Activated CD8-positive, alpha-beta memory T cell treated with anti-CD3 and anti-CD28 coated beads, Interleukin-2, amount 50 U/mL, for 48 hours (primary cell): ENCODE measurements around the gene FAM180A.

Experiments
- DNase-seq: peaks from one replicate; pipeline ENCODE4 v3.0.0-alpha.2; 2020

FAM180A gene

DNA sequence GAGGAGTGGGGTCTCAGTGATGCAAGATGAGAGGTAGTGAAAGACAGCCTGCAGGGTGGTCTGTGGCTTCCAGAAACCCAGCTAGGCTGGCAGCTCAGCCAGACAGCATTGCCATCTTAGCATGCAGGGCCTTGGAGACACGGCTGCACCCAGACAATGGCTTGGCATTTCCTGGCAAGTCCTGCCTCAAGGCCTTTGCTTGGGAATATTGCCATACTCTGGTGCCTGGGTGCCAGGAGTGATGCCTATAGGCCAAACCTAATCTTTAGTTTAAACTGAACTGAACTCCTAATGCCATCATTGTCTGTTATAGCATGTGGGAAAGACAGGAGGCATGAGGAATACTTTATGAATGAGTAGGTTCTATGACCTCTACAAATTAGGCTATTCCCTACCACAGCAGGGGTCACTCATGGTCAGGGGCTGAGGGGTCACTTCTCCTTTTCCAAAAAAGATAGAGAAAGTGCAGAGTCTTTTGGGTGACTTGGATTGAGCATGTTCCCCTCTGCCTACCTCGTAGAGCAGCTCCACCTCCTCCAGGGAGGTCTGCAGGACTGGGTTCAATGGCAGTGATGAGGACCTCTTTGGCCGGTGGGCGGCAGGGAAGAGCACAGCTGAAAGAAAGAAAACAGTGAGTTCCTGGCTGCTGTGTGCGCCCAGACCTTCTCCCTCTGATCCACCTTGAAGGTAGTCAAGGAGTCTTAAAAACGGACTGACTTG is 11.9 kb downstream of the FAM180A start:
- no peak for DNase-seq

DNA sequence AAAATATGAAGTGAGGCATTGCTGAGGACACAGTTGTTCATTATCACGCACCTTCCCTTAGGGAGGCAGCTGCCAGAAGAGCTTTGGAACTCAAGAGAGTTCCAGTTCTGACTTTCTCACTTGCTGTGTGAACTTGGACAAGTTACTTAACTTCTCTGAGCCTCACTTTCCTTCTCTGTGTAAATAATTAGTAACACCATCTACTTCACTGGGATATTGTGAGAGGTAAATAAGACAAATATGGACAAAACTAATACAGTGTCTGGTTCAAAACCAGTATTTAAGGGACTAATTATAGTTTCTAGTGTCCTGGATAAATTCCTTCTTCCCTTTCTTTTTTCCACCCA is 14.3 kb downstream of the FAM180A start:
- no peak for DNase-seq

DNA sequence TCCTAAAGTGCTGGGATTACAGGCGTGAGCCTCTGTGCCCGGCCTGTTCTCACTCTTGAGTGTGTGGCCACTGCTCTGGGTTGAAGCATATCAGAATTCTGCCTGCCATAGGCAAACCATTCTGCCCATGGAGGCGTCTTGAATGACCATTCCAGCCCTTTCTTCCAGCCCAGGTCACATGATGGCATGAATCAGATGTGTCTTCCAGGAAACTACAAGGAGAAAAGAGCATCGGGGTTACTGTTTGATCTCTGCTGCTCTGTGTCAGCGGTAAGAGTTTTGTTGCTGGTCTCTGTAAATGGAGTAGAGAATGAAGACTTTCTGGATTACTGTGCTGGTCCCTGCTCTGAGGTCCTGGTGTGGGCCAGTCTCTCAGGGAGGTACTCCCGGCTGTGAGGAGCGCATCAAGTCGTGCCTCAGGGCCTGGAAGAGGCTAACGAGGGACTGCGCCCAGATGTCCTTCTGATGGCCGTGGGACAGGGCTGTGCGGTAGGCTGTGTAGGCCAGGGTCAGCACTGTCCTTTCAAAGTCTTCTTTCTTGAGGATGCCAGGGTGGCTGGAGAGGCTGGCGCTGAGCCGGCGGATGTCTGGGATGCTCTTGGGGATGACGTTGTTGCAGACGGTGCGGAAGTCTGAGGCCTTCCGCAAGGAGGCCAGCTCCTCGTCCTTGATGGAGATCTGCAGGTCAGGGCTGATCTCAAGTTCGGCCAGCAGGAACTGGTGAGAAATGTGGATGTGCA is 14.8 kb downstream of the FAM180A start:
- DNase-seq = no peak

DNA sequence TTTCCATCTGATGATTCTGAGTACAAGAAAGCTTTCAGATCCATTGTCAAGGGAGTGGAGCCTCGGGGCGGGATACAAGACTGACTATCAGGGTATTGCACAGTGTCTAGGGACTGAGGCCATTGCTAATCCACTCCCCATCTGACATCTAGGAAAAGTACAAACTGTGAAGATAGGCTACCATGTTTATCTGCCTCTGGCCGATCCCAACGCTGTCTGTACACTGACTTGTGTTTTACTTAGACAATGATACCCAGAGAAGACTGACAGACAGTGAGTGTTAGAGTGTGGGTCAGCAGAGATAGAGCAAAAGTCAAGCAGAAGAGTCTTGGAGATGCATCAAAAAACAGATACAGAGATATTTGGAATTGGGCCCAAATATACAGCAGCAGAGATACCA is 17.5 kb downstream of the FAM180A start:
- DNase-seq = no peak

DNA sequence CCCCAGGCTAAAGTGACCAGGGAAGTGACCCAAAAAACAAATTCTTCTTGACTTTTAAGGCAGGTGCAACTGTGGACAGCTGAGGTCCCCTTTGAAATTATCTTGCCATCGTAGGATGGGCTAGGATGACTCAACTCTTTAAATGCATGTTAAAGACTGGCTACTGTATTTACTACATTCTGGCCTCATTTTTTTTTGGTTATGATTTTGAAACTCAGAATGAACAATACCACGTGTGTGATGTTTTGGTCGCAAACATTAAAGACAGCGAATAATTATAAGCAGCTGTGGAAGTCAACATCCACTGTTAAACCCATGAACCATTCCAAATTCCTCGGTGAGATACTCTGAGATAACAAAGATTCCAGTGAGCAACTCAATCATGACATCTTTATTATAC is 19.4 kb downstream of the FAM180A start:
- DNase-seq = no peak

DNA sequence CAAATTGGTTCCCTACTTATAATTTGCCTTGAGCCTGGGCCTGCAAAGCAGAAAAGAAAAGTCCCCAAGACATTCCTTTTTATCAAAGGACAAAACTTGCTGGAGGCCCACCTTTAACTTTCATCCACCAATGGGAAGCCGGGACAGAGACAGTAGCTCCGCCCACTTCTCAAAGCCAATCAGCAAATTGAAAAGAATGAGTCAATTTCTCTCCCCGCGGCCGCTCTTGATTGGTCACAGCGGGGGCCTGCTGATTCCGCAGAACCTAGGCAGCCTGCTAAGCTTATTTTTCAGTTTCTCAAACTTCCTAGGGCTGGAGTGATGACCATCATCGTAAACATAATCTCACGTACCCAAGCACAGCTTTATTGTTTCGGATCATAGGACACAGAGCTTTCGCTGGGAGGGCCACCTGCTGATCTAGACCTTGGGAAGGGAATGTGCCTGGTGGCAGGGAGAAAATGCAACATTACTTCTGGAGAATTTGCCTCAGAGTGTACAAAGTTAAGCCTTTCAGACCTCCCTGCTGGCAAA is 20.4 kb downstream of the FAM180A start, which contains the start of gene SLC13A4:
TSS of gene SLC13A4 (minus strand) at position 51 of the 534 bp plus-strand sequence. CDS start 690 bp downstream, outside the sequence.
- DNase-seq = no peak

DNA sequence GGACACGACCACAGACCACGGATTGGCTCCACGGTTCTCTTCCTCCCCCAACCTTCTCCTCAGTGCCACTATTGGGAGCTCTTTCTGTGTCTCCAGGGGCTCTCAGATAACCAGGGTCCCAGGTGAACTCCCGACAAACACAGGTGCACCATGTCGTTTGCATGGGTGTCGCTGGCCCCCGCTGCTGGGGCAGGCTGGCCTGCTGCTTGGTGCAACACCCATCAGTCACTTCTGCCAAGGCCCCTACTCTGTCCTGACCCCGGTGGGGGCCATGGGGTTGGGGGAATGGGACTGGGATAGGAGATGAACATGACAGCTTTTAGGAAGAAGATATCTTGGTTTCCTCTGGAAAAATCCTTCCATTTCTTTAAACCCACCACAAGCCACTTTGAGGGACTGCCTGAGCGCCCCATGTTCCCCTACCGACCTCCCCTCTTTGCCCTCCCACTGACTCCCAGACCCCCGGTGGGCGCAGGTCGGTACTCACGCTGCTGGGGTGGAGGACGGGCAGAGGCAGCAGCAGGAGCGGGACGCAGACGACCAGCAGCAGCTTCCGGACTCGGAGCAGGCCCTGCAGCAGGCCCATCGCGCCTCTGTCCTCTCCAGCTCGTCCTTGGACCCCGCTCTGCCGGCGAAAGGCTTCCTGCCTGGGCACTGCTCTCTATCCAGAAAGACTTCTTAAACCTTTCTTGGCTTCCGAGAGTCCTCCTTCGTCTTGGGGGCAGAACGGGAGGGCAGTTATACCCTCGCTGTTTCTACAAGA is 21.5 kb downstream of the FAM180A start:
- DNase-seq = no peak

DNA sequence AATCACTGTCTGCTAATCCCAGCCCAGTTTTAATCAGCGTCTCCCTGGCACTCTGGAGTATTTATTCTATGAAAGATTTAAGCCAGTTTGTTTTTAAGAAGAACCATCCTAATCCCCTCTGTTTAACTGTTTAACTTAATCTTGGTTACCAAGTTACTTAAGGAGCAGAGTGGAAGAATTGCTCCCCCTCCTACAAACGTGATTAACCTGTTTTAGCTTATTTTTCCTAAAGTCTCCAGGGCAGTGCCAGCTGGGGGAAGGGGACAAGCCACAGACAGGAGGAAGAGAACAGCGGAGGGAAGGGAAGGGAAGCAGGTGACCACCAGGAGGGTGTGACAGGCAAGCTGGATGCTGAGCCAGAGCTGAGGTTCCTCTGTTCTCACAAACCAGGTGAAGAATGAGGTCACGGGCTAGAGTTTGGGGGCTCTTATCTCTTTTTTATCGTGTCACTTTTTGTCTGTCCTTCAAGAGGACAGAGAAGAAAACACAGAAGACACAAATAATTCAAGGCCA is 22.3 kb downstream of the FAM180A start:
- DNase-seq = no peak

DNA sequence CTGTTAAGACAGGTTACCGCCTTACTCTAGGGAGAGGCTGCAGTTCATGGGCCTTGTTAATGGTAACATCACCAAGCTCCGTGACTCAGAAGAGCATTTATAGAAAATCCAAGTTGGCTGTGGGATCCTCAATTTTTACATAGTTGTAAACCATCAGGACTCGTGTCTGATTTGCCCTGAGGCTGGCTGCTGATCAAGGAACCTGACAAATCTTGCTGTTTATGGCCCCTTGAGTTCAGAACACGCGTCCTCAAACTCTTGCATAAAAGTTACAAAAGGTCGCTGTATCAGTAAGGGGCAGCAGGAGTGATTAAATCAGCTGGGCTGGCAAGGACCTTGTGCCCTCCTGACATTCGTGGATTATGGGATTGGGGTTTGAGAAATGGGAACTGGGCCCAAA is 25.2 kb downstream of the FAM180A start:
- no peak for DNase-seq

DNA sequence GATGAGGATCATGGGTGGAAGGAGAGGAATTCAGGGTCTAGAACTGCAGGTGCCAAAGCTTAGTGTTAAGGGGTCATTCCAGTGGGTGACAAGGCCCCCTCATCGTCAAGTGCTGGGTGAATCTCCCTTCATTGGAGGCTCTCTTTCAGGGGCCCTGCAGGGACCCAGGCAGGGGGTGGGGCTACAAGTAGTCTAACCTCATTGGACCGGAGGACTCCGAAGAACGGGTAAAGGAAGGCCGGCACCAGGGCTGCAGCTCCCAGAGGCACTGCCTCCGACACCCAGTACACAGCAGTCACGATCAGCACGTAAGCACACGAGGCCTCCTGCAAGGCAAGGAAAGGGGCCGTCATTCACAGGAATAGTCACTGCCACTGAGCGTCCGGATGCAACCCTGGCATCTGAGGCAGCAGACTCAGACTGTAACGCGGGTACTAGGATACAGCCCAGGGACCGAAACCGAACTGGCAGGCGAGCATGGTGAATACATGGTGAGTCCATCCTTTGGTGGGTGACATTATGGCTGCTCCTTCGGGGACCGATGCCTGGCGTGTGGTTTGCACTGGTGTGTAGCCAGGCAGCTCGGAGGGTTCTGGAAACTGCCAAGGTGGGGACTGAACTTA is 27.3 kb downstream of the FAM180A start:
- DNase-seq = no peak

DNA sequence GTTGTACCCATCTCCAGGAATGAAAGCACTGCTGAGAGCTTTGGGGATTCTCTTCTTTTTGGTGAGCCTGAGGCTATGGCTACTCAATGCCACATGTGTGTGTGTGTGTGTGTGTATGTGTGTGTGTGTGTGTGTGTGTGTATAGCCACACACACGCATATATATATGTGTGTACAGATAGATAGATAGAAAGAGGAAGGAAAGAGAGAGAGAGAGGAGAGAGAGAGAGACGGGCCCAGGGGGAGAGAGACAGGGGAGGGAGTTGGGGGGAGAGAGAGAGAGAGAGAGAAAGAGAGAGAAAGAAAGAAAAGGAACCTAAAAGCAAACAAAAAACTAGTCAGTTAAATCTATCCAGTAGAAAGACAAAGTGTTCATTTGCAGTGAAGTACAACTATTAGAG is 28.9 kb downstream of the FAM180A start:
- no peak for DNase-seq

DNA sequence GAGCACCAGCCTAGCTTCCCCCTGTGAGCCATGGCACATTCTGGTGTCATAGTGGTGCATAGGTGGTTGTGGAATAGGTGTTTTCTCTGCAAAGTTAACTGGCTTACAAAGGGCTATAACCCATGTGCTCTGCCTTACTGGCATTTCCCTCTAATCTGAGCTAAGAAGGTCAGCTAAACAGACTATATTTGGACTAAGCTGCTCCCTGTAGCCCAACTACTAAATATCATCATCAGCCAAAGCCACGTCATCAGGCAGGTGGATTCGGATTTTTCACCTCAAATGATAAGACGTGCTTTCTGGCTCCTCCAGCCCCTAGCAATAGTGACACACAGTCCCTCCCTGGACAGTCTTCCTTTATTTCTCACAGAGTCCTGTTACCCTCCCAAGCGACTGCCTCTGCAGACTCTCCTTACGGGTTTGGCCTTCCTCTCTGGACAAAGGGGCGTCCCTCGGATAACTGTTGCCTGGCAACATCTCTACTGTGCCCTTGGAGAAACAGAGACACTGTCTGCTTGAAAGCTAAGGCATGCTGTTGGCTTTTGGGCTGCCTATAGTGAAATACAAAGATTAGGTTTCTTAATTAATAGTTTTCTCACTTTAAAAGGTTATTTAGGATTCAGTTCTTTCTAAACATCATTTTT is 29.7 kb downstream of the FAM180A start:
- no peak for DNase-seq

DNA sequence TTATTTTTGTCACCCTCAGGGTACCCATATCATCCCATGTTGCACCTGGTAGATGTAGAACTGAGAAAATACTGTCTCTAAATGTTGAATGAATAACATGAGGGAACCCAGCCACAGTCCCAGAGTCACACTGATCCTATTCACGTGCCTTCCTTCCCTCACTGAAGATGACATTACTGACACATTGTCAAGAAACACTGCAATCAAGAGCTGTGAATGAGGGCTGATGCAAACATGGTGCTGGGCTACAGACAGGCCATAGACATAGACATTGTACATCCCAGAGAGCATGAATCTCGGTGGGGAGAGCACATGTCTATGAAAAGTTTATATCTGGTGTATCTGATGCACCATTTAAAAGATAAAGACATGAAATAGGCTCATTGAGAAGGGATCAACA is 30.4 kb downstream of the FAM180A start:
- DNase-seq = no peak

DNA sequence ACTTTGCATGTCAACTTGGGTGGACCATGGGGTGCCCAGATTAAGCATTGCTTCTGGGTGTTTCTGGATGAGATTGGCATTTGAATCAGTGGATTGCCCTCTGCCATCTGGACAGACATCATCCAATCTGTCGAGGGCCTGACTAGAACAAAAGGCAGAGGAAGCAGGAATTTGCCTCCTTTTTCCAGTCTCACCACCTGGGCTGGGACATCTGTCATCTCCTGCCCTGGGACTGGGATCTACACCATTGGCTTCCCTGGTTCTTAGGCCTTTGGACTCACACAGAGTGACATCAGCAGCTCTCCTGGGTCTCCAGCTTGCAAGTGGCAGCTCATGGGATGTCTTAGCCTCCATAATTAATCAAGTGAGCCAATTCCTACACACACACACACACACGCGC is 30.9 kb downstream of the FAM180A start:
- DNase-seq = no peak

DNA sequence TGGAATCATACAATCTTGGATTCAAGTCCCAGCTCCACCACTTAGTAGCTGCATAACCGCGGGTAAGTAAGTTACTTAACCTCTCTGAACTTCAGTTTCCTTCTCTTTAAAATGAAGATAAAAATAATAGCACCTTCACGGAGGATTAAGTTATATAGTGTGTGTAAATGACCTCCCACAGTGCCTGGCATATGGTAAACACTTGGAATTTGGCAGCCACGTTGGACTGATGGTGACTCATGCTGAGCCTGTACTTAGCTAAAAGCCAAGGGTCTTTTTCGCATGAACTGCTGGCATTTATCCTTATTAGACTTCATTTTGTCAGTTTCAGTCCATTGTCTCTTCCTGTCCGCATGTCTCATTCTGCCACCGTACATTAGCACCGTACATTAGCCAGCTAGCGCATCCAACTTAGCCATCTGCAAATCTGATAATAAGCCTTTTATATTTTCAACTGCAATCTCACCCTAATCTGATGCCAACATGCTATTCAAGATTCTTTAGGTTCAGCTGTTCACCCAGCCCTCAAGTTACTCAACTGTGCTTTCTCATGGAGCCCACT is 31.9 kb downstream of the FAM180A start:
- DNase-seq = no peak

DNA sequence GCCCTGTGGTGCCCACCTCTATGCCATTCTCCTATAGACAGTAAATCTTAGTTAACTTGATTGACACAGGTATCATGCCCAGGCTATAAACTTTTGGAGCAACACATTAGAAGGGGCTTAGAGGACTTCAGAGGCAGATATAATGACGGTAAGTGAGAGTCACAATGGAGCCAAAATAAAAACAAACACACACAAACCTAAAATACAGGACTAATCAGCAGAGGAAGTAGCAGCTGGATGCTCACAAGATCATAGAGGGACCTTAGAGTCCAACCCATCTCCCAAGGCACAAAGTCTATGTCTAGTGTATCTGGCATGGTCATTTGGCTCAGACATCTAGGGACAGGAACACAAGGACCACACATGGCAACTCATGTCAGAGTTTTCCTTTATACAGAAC is 32.9 kb downstream of the FAM180A start:
- no peak for DNase-seq

DNA sequence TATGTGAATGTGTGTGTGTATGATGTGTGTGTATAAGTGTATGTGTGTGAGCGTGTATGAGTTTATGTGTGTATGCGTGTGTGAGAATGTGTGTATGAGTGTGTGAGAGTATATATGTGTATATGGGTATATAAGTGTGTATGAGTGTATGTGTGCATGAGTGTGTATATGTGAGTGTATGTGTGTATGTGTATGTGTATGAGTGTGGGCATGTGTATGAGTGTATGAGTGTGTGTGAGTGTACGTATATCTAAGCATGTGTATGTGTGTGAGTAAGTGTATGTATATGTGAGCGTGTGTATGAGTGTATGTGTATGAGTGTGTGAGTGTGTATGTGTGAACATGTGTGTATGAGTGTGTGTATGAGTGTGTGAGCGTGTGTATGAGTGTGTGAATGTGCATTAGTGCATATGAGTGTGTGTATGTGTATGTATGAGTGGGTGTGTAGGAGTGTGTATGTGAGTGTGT is 33.5 kb downstream of the FAM180A start:
- no peak for DNase-seq

DNA sequence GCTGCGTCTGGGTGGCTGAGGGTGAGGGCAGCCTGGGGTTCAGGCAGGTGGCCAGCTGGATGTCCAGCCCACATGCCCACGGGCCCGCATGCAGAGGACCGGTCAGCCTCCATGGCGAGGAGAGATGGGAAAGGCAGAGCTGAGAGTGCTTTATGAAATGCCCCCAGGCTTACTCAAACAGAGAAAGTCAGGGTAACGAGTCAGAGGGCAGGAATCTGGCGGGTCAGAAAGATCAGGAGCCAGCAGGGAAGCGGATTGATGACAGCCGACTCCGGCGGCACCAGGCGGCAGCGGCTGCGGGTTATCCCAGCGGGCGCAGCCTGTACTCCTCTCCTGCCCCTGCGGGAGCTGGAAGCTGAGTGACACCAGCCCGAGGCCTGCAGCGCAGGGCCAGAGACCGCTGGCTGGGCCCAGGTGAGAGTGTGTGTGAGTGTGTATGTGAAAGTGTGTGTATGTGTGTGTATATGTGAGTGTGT is 34.0 kb downstream of the FAM180A start:
- no peak for DNase-seq

DNA sequence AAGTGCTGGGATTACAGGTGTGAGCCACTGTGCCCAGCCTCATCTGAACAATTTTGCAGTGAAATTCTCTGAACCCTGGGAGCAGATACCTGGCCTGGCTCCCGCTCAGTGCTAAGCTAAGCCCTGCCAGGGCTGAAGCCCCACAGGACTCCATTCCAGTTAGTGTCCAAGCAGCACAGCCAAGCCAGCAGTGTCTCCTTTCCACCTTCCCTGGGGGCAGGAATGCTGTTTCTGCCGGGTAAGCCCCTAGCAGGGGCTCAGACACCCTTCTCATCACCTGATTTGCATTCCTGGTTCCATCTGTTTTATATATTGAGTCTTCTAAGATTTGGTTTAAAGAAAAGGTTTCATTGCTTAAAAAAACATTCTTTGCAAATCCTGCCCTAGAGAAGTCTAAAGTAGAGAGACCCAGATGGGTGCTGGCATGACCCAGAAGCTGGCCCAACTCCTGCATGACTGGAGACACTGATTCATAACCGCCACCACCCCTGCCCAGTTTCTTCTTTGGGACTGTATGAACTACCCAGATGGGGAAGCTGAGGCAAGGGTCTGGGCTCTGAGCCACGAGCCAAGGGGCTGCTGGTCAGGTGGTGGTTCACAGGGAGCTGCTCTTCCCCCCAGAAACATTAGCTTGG is 34.7 kb downstream of the FAM180A start:
- no peak for DNase-seq

DNA sequence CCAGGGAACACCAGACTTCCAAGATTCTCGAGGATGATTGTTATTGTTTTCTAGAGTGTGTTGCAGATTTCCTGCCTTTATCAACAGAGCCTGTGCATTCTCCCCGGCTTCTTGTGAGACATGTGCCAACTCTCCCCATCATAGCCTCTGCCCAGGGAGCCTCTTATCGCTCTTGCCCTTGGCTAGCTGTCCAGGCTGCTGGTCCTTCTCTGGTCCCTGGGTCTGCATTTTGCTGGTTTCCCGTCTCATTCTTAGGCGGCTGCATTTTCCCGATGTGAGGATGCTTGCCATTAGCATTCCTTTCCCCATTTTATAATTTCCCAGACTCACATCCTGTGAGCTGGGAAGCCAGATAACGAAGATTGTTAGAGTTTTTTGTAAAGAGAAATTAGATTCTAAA is 35.8 kb downstream of the FAM180A start:
- no peak for DNase-seq

DNA sequence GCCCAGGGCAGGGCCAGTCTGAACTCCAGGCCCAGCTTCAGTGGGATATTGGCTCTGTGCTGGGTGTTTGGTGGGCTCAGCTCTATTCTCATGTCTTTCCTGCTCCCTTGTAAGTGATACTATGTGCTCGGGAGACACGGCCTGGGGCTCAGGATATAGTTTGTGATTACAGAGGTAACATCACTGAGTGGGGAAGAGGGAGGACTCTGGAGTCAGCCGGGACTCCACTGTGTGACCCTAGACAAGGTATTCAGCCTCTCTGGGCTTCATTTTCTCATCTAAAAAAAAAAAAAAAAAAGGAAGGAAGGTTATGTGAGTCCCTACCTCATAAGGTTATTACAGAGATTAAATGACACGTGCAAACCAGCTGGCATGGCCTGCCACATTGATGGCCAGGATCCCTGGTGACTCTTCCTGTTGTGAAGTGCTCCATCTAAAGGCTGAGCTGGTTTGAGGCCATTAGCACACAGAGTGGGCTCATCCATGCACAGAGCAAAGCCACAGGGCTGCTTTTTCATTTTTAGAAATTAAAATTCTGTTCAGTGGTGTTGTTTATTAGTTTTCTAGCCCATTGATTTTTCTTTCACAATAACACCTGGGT is 36.3 kb downstream of the FAM180A start:
- DNase-seq = no peak
